ENCODE data around the gene SHISA9.

SHISA9 gene

DNA sequence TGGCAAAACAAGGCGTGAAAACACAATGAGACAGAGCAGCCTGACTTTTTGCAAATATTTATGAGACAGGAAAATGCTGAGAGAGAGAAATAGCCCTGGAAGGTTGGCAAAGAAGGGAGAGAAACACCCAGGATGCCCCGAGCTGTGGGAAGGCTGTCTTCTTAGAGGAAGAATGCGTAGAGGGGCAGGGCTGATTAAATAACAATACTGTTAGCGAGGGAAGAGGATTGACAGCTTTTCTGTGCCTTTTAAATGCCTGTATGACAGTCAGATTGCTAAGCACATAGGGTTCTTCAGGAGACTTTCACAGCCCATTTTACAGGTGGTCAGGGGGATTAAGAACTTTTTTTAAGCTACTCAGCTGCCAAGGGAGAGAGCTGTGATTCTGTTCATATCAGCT lies 219.2 kb downstream of the SHISA9 start:
- Histone ChIP-seq H3K27ac (ENCODE audit: low read depth, low read length, poor library complexity, severe bottlenecking) (no peak overlapping the region), H3K4me1 (ENCODE audit: insufficient read depth, low read length, severe bottlenecking) (no peaks in the 10 kb centered on the region), H3K9me3 (ENCODE audit: low read length) (no peaks in the 10 kb centered on the region), H2AFZ (ENCODE audit: low read length) (no peak overlapping the region), H3K79me2 (ENCODE audit: insufficient read depth, low read length) (no peaks in the 10 kb centered on the region), H3K4me3 (ENCODE audit: low read depth, low read length, poor library complexity, severe bottlenecking) (no peak overlapping the region), H3K4me2 (ENCODE audit: low read length) (no peak overlapping the region), H3K9ac (ENCODE audit: low read length) (no peak overlapping the region), H3K36me3 (ENCODE audit: insufficient read depth, low read length) (no peaks in the 10 kb centered on the region), H3K9me2 (ENCODE audit: low read depth, low read length) (no peaks in the 10 kb centered on the region), H4K20me1 (ENCODE audit: insufficient read depth, low read length) (no peaks in the 10 kb centered on the region), H3K27me3 (ENCODE audit: insufficient read depth, low read length) (no peaks in the 10 kb centered on the region), H3F3A (ENCODE audit: insufficient read depth, low read length) (no peaks in the 10 kb centered on the region)
- no peak for TF ChIP-seq CTCF (IDR thresholded peaks at IDR 0.05; ENCODE audit: low read length)
- TF ChIP-seq EZH2 (IDR thresholded peaks at IDR 0.05; ENCODE audit: borderline replicate concordance, low read length): no peak

GRCh38 chr16:13123991-13124390 lies 222.6 kb downstream of the SHISA9 start:
- TF ChIP-seq EZH2 (IDR thresholded peaks at IDR 0.05; ENCODE audit: borderline replicate concordance, low read length) (no peak), CTCF (IDR thresholded peaks at IDR 0.05; ENCODE audit: low read length) (no peak)
- Histone ChIP-seq H3K4me2 (ENCODE audit: low read length) (no peak overlapping the region), H3K9me3 (ENCODE audit: low read length) (no peaks in the 10 kb centered on the region), H3K9me2 (ENCODE audit: low read depth, low read length) (no peaks in the 10 kb centered on the region), H3K27ac (ENCODE audit: low read depth, low read length, poor library complexity, severe bottlenecking) (no peak overlapping the region), H3K4me1 (ENCODE audit: insufficient read depth, low read length, severe bottlenecking) (no peaks in the 10 kb centered on the region), H3K9ac (ENCODE audit: low read length) (no peak overlapping the region), H4K20me1 (ENCODE audit: insufficient read depth, low read length) (no peaks in the 10 kb centered on the region), H3K79me2 (ENCODE audit: insufficient read depth, low read length) (no peaks in the 10 kb centered on the region), H3K4me3 (ENCODE audit: low read depth, low read length, poor library complexity, severe bottlenecking) (no peak overlapping the region), H3K27me3 (ENCODE audit: insufficient read depth, low read length) (no peaks in the 10 kb centered on the region), H3K36me3 (ENCODE audit: insufficient read depth, low read length) (no peaks in the 10 kb centered on the region), H3F3A (ENCODE audit: insufficient read depth, low read length) (no peaks in the 10 kb centered on the region), H2AFZ (ENCODE audit: low read length) (no peak overlapping the region)

- no peaks in the 10 kb centered on the region for H3K27me3 ChIP-seq (ENCODE audit: insufficient read depth, low read length)
- no peak overlapping the region for H2AFZ ChIP-seq (ENCODE audit: low read length)
These were observed 225.7 kb downstream of the SHISA9 start for GRCh38 chr16:13127144-13127543.

More at GRCh38 chr16:13127144-13127543, 225.7 kb downstream of the SHISA9 start:
- no peak for TF ChIP-seq EZH2 (IDR thresholded peaks at IDR 0.05; ENCODE audit: borderline replicate concordance, low read length)
- TF ChIP-seq CTCF (IDR thresholded peaks at IDR 0.05; ENCODE audit: low read length): no peak
- Histone ChIP-seq H3K4me2 (ENCODE audit: low read length) (no peak overlapping the region), H3K36me3 (ENCODE audit: insufficient read depth, low read length) (no peaks in the 10 kb centered on the region), H3K4me3 (ENCODE audit: low read depth, low read length, poor library complexity, severe bottlenecking) (no peak overlapping the region), H3K9me3 (ENCODE audit: low read length) (no peaks in the 10 kb centered on the region), H3F3A (ENCODE audit: insufficient read depth, low read length) (no peaks in the 10 kb centered on the region), H3K9ac (ENCODE audit: low read length) (no peak overlapping the region), H3K79me2 (ENCODE audit: insufficient read depth, low read length) (no peaks in the 10 kb centered on the region), H3K27ac (ENCODE audit: low read depth, low read length, poor library complexity, severe bottlenecking) (no peak overlapping the region), H4K20me1 (ENCODE audit: insufficient read depth, low read length) (no peaks in the 10 kb centered on the region), H3K9me2 (ENCODE audit: low read depth, low read length) (no peaks in the 10 kb centered on the region), H3K4me1 (ENCODE audit: insufficient read depth, low read length, severe bottlenecking) (no peaks in the 10 kb centered on the region)

Measured in OCI-LY1 (cell line).